Smooth muscle cell (in vitro differentiated cells): ENCODE results near the gene TTC33. TPM values are rescaled to one million over a fixed set of nuclear protein-coding genes. Genes with fewer than 3 reads are reported as not detected.

Experiments used
- DNase-seq: peaks from one replicate; lab custom pipeline; 2025; ENCODE audit not compliant: unreplicated experiment; lab: John Stamatoyannopoulos, UW
- H2AFZ ChIP-seq: fragments of 200-600 bp; sonication (generic); 2 replicates; pipeline ENCODE4 v1.6.0; 2016; ENCODE audit warnings: antibody characterized with exemption, low read depth, mild to moderate bottlenecking
- H3F3A ChIP-seq: fragments of 200-600 bp; sonication (generic); 2 replicates; pipeline ENCODE4 v1.6.0; 2017; ENCODE audit warnings: antibody characterized with exemption, low read depth
- H3K27ac ChIP-seq: fragments of 200-600 bp; sonication (generic); 2 replicates; pipeline ENCODE4 v1.5.1; 2016; ENCODE audit warnings: low read depth, mild to moderate bottlenecking
- H3K27me3 ChIP-seq: fragments of 200-600 bp; sonication (generic); 2 replicates; pipeline ENCODE4 v1.6.1; 2016; ENCODE audit warnings: low read depth, mild to moderate bottlenecking
- H3K36me3 ChIP-seq: fragments of 200-600 bp; sonication (generic); 2 replicates; pipeline ENCODE4 v1.5.1; 2016; ENCODE audit warnings: low read depth
- H3K4me1 ChIP-seq: fragments of 200-600 bp; sonication (generic); 2 replicates; pipeline ENCODE4 v1.5.1; 2016; ENCODE audit warnings: low read depth
- H3K4me2 ChIP-seq: fragments of 200-600 bp; sonication (generic); 2 replicates; pipeline ENCODE4 v1.6.0; 2016; ENCODE audit warnings: mild to moderate bottlenecking
- H3K4me3 ChIP-seq: fragments of 200-600 bp; sonication (generic); 2 replicates; pipeline ENCODE4 v1.5.1; 2016; ENCODE audit warnings: mild to moderate bottlenecking
- H3K79me2 ChIP-seq: fragments of 200-600 bp; sonication (generic); 2 replicates; pipeline ENCODE4 v1.6.0; 2016; ENCODE audit warnings: low read depth, mild to moderate bottlenecking
- H3K9ac ChIP-seq: fragments of 200-600 bp; sonication (generic); 2 replicates; pipeline ENCODE4 v1.6.0; 2016; ENCODE audit warnings: low read depth
- H3K9me3 ChIP-seq: fragments of 200-600 bp; sonication (generic); replicated peaks from 2 replicates; pipeline ENCODE4 v1.5.1; 2016; ENCODE audit warnings: low read depth
- H4K20me1 ChIP-seq: fragments of 200-600 bp; sonication (generic); 2 replicates; pipeline ENCODE4 v1.6.0; 2016; ENCODE audit warnings: low read depth
- WGBS: methylation state at CpG from one replicate; pipeline ENCODE4 v1.1.7; 2016; ENCODE audit warnings: low lambda C conversion rate; 5-methylcytosine and 5-hydroxymethylcytosine counted together
- polyA plus RNA-seq: library from polyadenylated mRNA; unstranded; fragments of >200 nt; fragmentation: Nextera tagmentation; extraction: Ambion mirVana; gene quantifications from 2 replicates; pipeline ENCODE4 v1.2.1, GENCODE V29; 2016
- total RNA-seq: library from RNA; depleted of rRNA; stranded (reverse); fragments of >200 nt; gene quantifications from 2 replicates; pipeline ENCODE4 v1.2.3, GENCODE V29; 2014
- TF ChIP-seq, protein P1 (sequence below): fragments of 200-600 bp; sonication (generic); IDR thresholded peaks from 2 replicates; pipeline ENCODE4 v1.5.1; 2017; ENCODE audit warnings: borderline replicate concordance, mild to moderate bottlenecking, antibody characterized with exemption; ENCODE audit not compliant: insufficient read depth, poor library complexity, severe bottlenecking

TTC33 gene
- total and polyA plus RNA-seq, 2 experiments from 2014 or later, result 13.1 to 22.1 TPM

DNA sequence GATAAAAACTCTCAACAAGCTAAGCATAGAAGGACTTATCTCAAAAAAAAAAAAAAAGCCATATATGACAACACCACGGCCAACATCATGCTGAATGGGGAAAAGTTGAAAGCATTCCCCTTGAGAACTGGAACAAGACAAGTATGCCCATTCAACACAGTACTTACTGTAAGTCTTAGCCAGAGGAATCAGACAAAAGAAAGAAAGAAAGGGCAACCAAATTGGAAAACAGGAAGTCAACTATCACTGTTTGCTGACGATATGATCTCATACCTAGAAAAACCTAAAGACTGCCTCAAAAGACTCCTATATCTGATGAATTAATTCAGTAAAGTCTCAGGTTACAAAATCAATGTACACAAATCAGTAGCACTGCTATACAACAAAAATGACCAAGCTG is 100.6 kb downstream of the TTC33 start:
- Histone ChIP-seq H3K79me2 (no peaks in the 10 kb centered on the region), H3K27ac (no peak overlapping the region), H2AFZ (no peak overlapping the region), H3K4me1 (no peaks in the 10 kb centered on the region), H3K4me3 (no peak overlapping the region), H4K20me1 (no peaks in the 10 kb centered on the region), H3K4me2 (no peak overlapping the region), H3K9me3 (no peaks in the 10 kb centered on the region), H3K27me3 (peaks cover 13% of the 10 kb centered on the region), H3K36me3 (no peaks in the 10 kb centered on the region), H3F3A (no peaks in the 10 kb centered on the region), H3K9ac (no peak overlapping the region)
- DNase-seq, result no peak
- WGBS, result 84% methylated on average over 2 of the region's 2 CpGs
- TF ChIP-seq, protein P1, sequence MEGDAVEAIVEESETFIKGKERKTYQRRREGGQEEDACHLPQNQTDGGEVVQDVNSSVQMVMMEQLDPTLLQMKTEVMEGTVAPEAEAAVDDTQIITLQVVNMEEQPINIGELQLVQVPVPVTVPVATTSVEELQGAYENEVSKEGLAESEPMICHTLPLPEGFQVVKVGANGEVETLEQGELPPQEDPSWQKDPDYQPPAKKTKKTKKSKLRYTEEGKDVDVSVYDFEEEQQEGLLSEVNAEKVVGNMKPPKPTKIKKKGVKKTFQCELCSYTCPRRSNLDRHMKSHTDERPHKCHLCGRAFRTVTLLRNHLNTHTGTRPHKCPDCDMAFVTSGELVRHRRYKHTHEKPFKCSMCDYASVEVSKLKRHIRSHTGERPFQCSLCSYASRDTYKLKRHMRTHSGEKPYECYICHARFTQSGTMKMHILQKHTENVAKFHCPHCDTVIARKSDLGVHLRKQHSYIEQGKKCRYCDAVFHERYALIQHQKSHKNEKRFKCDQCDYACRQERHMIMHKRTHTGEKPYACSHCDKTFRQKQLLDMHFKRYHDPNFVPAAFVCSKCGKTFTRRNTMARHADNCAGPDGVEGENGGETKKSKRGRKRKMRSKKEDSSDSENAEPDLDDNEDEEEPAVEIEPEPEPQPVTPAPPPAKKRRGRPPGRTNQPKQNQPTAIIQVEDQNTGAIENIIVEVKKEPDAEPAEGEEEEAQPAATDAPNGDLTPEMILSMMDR, result no peak

DNA sequence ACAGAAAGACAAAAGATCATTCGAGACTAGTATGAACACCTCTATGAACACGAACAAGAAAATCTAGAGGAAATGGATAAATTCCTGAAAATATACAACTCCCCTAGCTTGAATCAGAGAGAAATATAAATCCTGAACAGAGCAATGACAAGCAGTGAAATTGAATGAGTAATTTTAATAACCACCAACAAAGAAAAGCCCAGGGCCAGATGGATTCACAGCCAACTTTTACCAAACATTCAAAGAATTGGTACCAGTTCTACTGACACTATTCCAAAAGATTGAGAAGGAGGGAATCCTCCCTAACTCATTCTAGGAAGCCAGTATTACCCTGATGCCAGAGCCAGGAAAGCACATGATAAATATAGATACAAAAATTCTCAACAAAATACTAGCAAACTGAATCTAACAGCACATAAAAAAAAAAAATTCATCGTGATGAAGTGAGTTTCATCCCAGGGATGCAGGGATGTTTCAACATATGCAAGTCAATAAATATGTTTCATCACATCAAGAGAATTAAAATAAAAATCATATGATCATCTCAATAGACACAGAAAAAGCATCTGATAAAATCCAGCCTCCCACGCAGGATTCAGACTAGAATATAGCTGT is 101.3 kb downstream of the TTC33 start:
- H3K27me3 ChIP-seq, result peaks cover 7% of the 10 kb centered on the region
- no peak overlapping the region for H3K9ac ChIP-seq
- no peaks in the 10 kb centered on the region for H4K20me1 ChIP-seq
- DNase-seq, result no peak
- WGBS, result 91% methylated on average over 4 of the region's 4 CpGs
- no peak overlapping the region for H3K4me3 ChIP-seq
- H2AFZ ChIP-seq, result no peak overlapping the region
- TF ChIP-seq, protein P1, result no peak
- H3K79me2 ChIP-seq, result no peaks in the 10 kb centered on the region
- no peak overlapping the region for H3K27ac ChIP-seq
- H3K9me3 ChIP-seq, result no peaks in the 10 kb centered on the region
- H3K4me1 ChIP-seq, result no peaks in the 10 kb centered on the region
- no peak overlapping the region for H3K4me2 ChIP-seq
- no peaks in the 10 kb centered on the region for H3F3A ChIP-seq
- H3K36me3 ChIP-seq, result no peaks in the 10 kb centered on the region

DNA sequence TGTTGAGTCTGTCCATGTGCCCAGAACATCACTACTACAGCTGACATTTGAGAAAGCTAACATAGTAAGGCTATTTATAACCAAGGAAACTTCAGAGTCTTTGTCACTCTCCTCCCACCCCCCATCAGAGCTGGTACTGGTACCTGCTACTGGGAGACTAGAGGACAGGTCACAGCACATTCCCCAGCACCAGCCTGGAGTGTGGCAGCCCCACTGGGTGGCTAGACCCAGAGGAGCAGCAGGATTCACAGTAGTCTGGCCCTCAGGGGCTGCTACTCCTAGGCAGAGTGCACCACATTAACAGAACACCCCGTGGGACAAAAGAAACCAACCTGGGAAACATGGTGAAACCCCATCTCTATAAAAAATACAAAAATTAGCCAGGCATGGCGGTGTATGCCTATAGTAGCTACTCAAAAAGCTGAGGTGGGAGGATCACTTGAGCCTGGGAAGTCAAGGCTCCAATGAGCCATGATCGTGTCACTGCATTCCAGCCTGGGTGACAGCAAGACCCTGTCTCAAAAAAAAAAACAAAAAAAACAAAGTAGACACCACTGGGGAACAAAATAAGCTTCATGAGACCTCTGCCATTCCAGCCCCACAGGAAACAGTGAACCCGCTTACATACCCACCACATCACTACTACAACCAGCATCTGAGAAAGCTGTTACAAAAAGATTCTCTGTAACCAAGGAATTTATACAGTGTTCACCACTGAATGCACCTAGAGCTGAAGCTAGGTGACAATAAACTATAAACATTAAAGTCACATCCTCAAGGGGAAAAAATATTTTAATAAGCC is 102.3 kb downstream of the TTC33 start:
- TF ChIP-seq, protein P1, result no peak
- WGBS, result 90% methylated on average over 4 of the region's 4 CpGs
- Histone ChIP-seq H3K36me3 (no peaks in the 10 kb centered on the region), H3K4me1 (no peaks in the 10 kb centered on the region), H3K4me3 (no peak overlapping the region), H4K20me1 (no peaks in the 10 kb centered on the region), H3K9ac (no peak overlapping the region), H3K27ac (no peak overlapping the region), H3K27me3 (peaks cover 6% of the 10 kb centered on the region), H3K79me2 (no peaks in the 10 kb centered on the region), H3F3A (no peaks in the 10 kb centered on the region), H2AFZ (no peak overlapping the region), H3K9me3 (no peaks in the 10 kb centered on the region), H3K4me2 (no peak overlapping the region)
- DNase-seq, result no peak
